K562 (cell line): ENCODE measurements around the gene ROBO2. TPM values are rescaled to one million over a fixed set of nuclear protein-coding genes. Genes with fewer than 3 reads are reported as not detected.

Source experiments
- ATAC-seq: fragments of 200-7000 bp; cut with Tn5 transposase; 3 replicates; pipeline ENCODE4 v1.9.1; 2020; ENCODE audit warnings: moderate library complexity
- BruUV-seq: library from RNA; stranded (reverse); fragments of 400-500 nt; replicated peaks from 2 replicates; lab custom pipeline; 2021; lab: Mats Ljungman, UMichigan
- CTCF ChIA-PET: fragments of 300-600 bp; formaldehyde crosslinking; extraction: SDS; loops from one replicate; lab custom pipeline; 2021; ENCODE audit warnings: low intra/inter-chr PET ratio; lab: Yijun Ruan, JAX
- POLR2A ChIA-PET: fragments of 300-600, 350-650 bp; sonication (Branson Sonifier 250); formaldehyde crosslinking; extraction: SDS; loops from one replicate; lab custom pipeline; 2021; ENCODE audit warnings: antibody characterized with exemption, inconsistent platforms; lab: Yijun Ruan, JAX
- DNase-seq, 4 experiments: peaks; one replicate each; pipeline versions ENCODE4 v3.0.0 to v3.0.0-alpha.2; 2011 to 2018; ENCODE audit warnings: low spot score in 3 of 4, mixed read lengths in 3 of 4; ENCODE audit errors: extremely low read depth in 1 of 4
- FAIRE-seq: peaks from 2 replicates; lab custom pipeline; 2011; peaks lifted over from hg19 to GRCh38; lab: Jason Lieb, UNC
- H2AFZ ChIP-seq: 2 replicates; pipeline ENCODE4 v1.6.0; 2011; ENCODE audit warnings: low read depth, low read length, control low read depth, inconsistent platforms
- H3K27ac ChIP-seq: fragments of 200-600 bp; 3 replicates; pipeline ENCODE4 v1.8.0; 2011; ENCODE audit warnings: low read depth, mild to moderate bottlenecking, control low read depth, inconsistent platforms, low read length, moderate library complexity, mixed read lengths; ENCODE audit errors: extremely low read depth
- H3K27me3 ChIP-seq, 2 experiments: fragments of 300-600 bp in 1 of 2; 2 replicates in 1 of 2; 3 replicates in 1 of 2; pipeline versions ENCODE4 v1.6.0 to v1.8.0; 2011; ENCODE audit warnings: inconsistent platforms in 2 of 2, low read length in 2 of 2, mild to moderate bottlenecking in 1 of 2, mixed read lengths in 1 of 2, moderate library complexity in 1 of 2; ENCODE audit not compliant: control insufficient read depth in 2 of 2, insufficient read depth in 2 of 2
- H3K36me3 ChIP-seq: fragments of 300-600 bp; 3 replicates; pipeline ENCODE4 v1.8.0; 2011; ENCODE audit warnings: mild to moderate bottlenecking, low read length, inconsistent platforms; ENCODE audit not compliant: control insufficient read depth, insufficient read depth
- H3K4me1 ChIP-seq, 2 experiments: fragments of 200-600 bp in 1 of 2; replicated peaks in 1 of 2; 2 replicates in 1 of 2; 3 replicates in 1 of 2; pipeline versions ENCODE4 v1.5.1 to v1.8.0; 2011; ENCODE audit warnings: inconsistent platforms in 2 of 2, low read length in 2 of 2, mild to moderate bottlenecking in 1 of 2, mixed read lengths in 1 of 2, moderate library complexity in 1 of 2; ENCODE audit not compliant: control insufficient read depth in 2 of 2, insufficient read depth in 2 of 2
- H3K4me2 ChIP-seq: 2 replicates; pipeline ENCODE4 v1.6.1; 2011; ENCODE audit warnings: low read length, control low read depth, inconsistent platforms, mixed read lengths; ENCODE audit not compliant: insufficient read depth
- H3K4me3 ChIP-seq: fragments of 200-600 bp; sonication (generic), shearing (Covaris generic); 2 replicates; pipeline ENCODE4 v1.5.1; 2016; ENCODE audit warnings: control low read depth, inconsistent platforms
- H3K79me2 ChIP-seq: fragments of 200-600 bp; 3 replicates; pipeline ENCODE4 v1.8.0; 2011; ENCODE audit warnings: low read length, inconsistent platforms; ENCODE audit not compliant: control insufficient read depth, insufficient read depth
- H3K9ac ChIP-seq, 2 experiments: 2 replicates each; pipeline versions ENCODE4 v1.6.0 to v1.6.1; 2011; ENCODE audit warnings: low read depth in 2 of 2, low read length in 2 of 2, control low read depth in 1 of 2, inconsistent platforms in 1 of 2, mild to moderate bottlenecking in 1 of 2, mixed read lengths in 1 of 2; ENCODE audit not compliant: insufficient read depth in 1 of 2
- H3K9me1 ChIP-seq: one replicate; pipeline ENCODE4 v1.6.0; 2011; ENCODE audit warnings: inconsistent platforms, mild to moderate bottlenecking, low read length, moderate library complexity; ENCODE audit not compliant: control insufficient read depth, insufficient read depth
- H3K9me3 ChIP-seq: replicated peaks from 2 replicates; pipeline ENCODE4 v1.5.1; 2011; ENCODE audit warnings: low read depth, low read length, inconsistent platforms; ENCODE audit not compliant: control insufficient read depth, insufficient read depth
- H4K20me1 ChIP-seq: replicated peaks from 2 replicates; pipeline ENCODE4 v1.6.1; 2011; ENCODE audit warnings: low read length, inconsistent platforms, mixed read lengths; ENCODE audit not compliant: control insufficient read depth, insufficient read depth
- ASH1L ChIP-seq: fragments of 450-650 bp; IDR thresholded peaks from 2 replicates; pipeline ENCODE4 v1.6.1; 2018; ENCODE audit warnings: borderline replicate concordance, mild to moderate bottlenecking, low read depth; ENCODE audit not compliant: partially characterized antibody
- COPS2 ChIP-seq: fragments of 450-650 bp; conservative IDR thresholded peaks from 2 replicates; pipeline ENCODE4 v1.6.1; 2016; ENCODE audit warnings: mild to moderate bottlenecking, moderate library complexity
- ETV6 ChIP-seq, 3 experiments: fragments of 150-350 bp in 1 of 3; sonication (generic) in 1 of 3; formaldehyde crosslinking in 1 of 3; IDR thresholded peaks; 2 replicates each; pipeline versions ENCODE4 v1.6.1 to v1.8.0; 2014 to 2022; ENCODE audit warnings: borderline replicate concordance in 2 of 3, low read depth in 2 of 3, antibody characterized with exemption in 1 of 3, low read length in 1 of 3, mild to moderate bottlenecking in 1 of 3, missing genetic modification reagents in 1 of 3
- HMG20B ChIP-seq: fragments of 250-450 bp; sonication (Bioruptor Pico); IDR thresholded peaks from 2 replicates; pipeline ENCODE4 v1.5.0; 2021; ENCODE audit warnings: mild to moderate bottlenecking
- KLF13 ChIP-seq: fragments of 450-650 bp; IDR thresholded peaks from 2 replicates; pipeline ENCODE4 v1.6.1; 2016; ENCODE audit warnings: missing genetic modification characterization, low read depth, mild to moderate bottlenecking, missing compliant biosample characterization, moderate library complexity, borderline replicate concordance
- PHB ChIP-seq: fragments of 250-450 bp; sonication (Bioruptor Pico); IDR thresholded peaks from 2 replicates; pipeline ENCODE4 v1.5.0; 2021
- PURB ChIP-seq: sonication (generic); formaldehyde crosslinking; IDR thresholded peaks from 2 replicates; pipeline ENCODE4 v1.9.0; 2021; ENCODE audit warnings: low read depth, mild to moderate bottlenecking, missing genetic modification reagents
- RAD21 ChIP-seq, 2 experiments: fragments of 250-450 bp in 1 of 2; fragments of 450-650 bp in 1 of 2; sonication (Bioruptor Pico) in 1 of 2; formaldehyde crosslinking in 1 of 2; IDR thresholded peaks in 1 of 2; conservative IDR thresholded peaks in 1 of 2; 2 replicates each; pipeline versions ENCODE4 v1.4.0 to v1.8.0; 2020 to 2022; ENCODE audit warnings: mild to moderate bottlenecking in 2 of 2, moderate library complexity in 1 of 2
- RBM17 ChIP-seq: fragments of 200-400 bp; formaldehyde crosslinking; IDR thresholded peaks from 2 replicates; pipeline ENCODE4 v1.6.1; 2017; ENCODE audit warnings: low read depth, mild to moderate bottlenecking, low read length, borderline replicate concordance
- TGIF2 ChIP-seq: sonication (generic); formaldehyde crosslinking; IDR thresholded peaks from 2 replicates; pipeline ENCODE4 v1.8.1; 2022; ENCODE audit warnings: mild to moderate bottlenecking, missing genetic modification reagents, moderate library complexity
- ZNF277 ChIP-seq: fragments of 250-450 bp; sonication (Bioruptor Pico); IDR thresholded peaks from 2 replicates; pipeline ENCODE4 v1.8.0; 2022; ENCODE audit warnings: inconsistent platforms, mild to moderate bottlenecking, moderate library complexity, borderline replicate concordance
- ZSCAN32 ChIP-seq: fragments of 450-650 bp; formaldehyde crosslinking; IDR thresholded peaks from 2 replicates; pipeline ENCODE4 v1.4.0; 2020; ENCODE audit warnings: mild to moderate bottlenecking, moderate library complexity
- WGBS: fragments of 100-300 bp; shearing (Covaris generic); methylation state at CpG from one replicate; pipeline ENCODE4 v1.1.6; 2016; ENCODE audit warnings: low coverage, mixed read lengths; ENCODE audit not compliant: insufficient coverage; ENCODE audit errors: missing lambda C conversion rate; 5-methylcytosine and 5-hydroxymethylcytosine counted together
- in situ Hi-C: fragments of 300-500 bp; cut with MboI; formaldehyde crosslinking; loops from 4 replicates; pipeline ENCODE4 v1.15.0; 2018; ENCODE audit warnings: inconsistent platforms, mixed read lengths
- intact Hi-C: fragments of 100-400 bp; cut with micrococcal nuclease; formaldehyde crosslinking; loops from 2 replicates; pipeline ENCODE4 v1.14.2; 2022
- polyA plus RNA-seq, 8 experiments: library from polyadenylated mRNA; depleted of rRNA in 4 of 8; stranded (reverse) in 5 of 8; unstranded in 3 of 8; fragments of >200 nt; fragmentation: Nextera tagmentation in 2 of 8; fragmentation: Illumina TruSeq in 1 of 8; extraction: Ambion mirVana in 2 of 8; extraction: Trizol in 1 of 8; gene quantifications; 2 replicates each; pipeline versions ENCODE4 v1.2.1 to v1.2.3, GENCODE V29; 2011 to 2014; ENCODE audit warnings: inconsistent platforms in 1 of 8, missing spikeins in 1 of 8
- total RNA-seq, 7 experiments: library from RNA; depleted of rRNA in 6 of 7; stranded (reverse); fragments of >200 nt in 6 of 7; fragmentation: Illumina TruSeq in 2 of 7; extraction: Trizol in 2 of 7; gene quantifications; 2 replicates each; pipeline versions ENCODE4 v1.2.1 to v1.2.3, GENCODE V29; 2011 to 2021; ENCODE audit warnings: low replicate concordance in 1 of 7
- TF ChIP-seq, protein P1 (sequence below): fragments of 250-450 bp; sonication (Bioruptor Pico); IDR thresholded peaks from 2 replicates; pipeline ENCODE4 v1.9.0; 2021; ENCODE audit warnings: mild to moderate bottlenecking, inconsistent platforms

Gene ROBO2
- total and polyA plus RNA-seq, 9 of the 15 experiments (the other 6 are each of a cell fraction or from before 2014, with no cell fraction given) = 0.84 to 3.0 (median 1.7) TPM

DNA sequence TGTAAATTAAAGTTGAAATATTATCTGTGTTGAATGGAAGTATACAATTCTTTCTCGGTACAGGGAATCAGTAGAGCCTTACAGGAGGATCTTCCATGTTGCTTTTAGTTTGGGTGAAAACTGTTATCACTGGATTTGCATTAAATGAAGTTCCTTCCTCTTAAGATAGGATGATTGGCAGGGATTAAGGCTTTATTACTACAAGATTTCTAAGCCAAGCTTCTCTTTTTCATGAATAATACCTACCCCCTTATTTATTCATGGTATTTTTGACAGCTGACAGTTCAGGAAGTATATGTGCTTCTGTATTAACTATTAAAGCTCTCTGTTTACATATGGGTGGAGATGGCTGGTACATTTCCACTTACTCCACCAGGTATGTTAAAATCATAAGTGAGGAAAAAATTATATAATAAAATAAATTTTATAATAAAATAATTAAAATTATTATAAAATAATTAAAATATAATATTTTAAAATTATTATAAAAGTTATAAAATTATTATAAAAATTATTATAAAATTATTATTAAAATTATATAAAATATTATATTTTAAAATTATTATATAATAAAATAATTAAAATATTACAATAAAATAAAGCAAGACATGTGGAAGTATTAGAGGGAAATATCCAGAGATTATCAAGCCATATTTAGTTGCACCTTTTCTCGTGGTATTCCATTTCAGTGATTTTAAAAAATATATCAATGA lies 332.9 kb downstream of the ROBO2 start (continued):
- TF ChIP-seq TGIF2 (CRISPR knock-in tag) = no peak
- TF ChIP-seq, protein P1, sequence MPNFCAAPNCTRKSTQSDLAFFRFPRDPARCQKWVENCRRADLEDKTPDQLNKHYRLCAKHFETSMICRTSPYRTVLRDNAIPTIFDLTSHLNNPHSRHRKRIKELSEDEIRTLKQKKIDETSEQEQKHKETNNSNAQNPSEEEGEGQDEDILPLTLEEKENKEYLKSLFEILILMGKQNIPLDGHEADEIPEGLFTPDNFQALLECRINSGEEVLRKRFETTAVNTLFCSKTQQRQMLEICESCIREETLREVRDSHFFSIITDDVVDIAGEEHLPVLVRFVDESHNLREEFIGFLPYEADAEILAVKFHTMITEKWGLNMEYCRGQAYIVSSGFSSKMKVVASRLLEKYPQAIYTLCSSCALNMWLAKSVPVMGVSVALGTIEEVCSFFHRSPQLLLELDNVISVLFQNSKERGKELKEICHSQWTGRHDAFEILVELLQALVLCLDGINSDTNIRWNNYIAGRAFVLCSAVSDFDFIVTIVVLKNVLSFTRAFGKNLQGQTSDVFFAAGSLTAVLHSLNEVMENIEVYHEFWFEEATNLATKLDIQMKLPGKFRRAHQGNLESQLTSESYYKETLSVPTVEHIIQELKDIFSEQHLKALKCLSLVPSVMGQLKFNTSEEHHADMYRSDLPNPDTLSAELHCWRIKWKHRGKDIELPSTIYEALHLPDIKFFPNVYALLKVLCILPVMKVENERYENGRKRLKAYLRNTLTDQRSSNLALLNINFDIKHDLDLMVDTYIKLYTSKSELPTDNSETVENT = no peak
- TF ChIP-seq PHB (CRISPR knock-in tag) = no peak

- Histone ChIP-seq H3K4me2 (no peak overlapping the region), H2AFZ (no peak overlapping the region), H3K36me3 (no peaks in the 10 kb centered on the region), H3K79me2 (no peaks in the 10 kb centered on the region), H3K9me1 (no peaks in the 10 kb centered on the region), H3K4me1 (no peaks in the 10 kb centered on the region), H3K4me3 (no peak overlapping the region), H3K27ac (no peak overlapping the region), H4K20me1 (no peaks in the 10 kb centered on the region), H3K27me3 (no peaks in the 10 kb centered on the region), H3K9ac (no peak overlapping the region), H3K9me3 (no peaks in the 10 kb centered on the region)
- ATAC-seq = no peak
- BruUV-seq = no TSS peak
- intact Hi-C loops = no loop called here
- FAIRE-seq = no peak
- in situ Hi-C loops = no loop called here
- POLR2A ChIA-PET = no interaction called here
- CTCF ChIA-PET = no interaction called here
- DNase-seq = no peak
- WGBS = 0% methylated on average over 1 of the region's 6 CpGs
- no peak for TF ChIP-seq RAD21 (CRISPR knock-in tag; conservative IDR thresholded peaks at IDR 0.05 in 1 of 2, IDR thresholded peaks at IDR 0.05 in 1 of 2)
- TF ChIP-seq ETV6 (IDR thresholded peaks at IDR 0.05; ENCODE audit: borderline replicate concordance in 1 of 2, low read depth in 2 of 2, low read length in 1 of 2) = no peak
- no peak for TF ChIP-seq ETV6 (CRISPR knock-in tag; IDR thresholded peaks at IDR 0.05; ENCODE audit: borderline replicate concordance)
- TF ChIP-seq PURB (CRISPR knock-in tag) = no peak
- TF ChIP-seq KLF13 (tag) = no peak
- TF ChIP-seq ZNF277 (CRISPR knock-in tag) = no peak
- TF ChIP-seq COPS2 = no peak
- no peak for TF ChIP-seq ASH1L
- no peak for TF ChIP-seq RBM17
- no peak for TF ChIP-seq ZSCAN32
- TF ChIP-seq HMG20B (CRISPR knock-in tag) = no peak
These were observed 333.7 kb downstream of the ROBO2 start for GRCh38 chr3:77373619-77374018.
